GM12874 (cell line): Measurements from ENCODE around the gene METTL1.

Source experiments
- CTCF ChIP-seq: IDR thresholded peaks from 2 replicates; pipeline ENCODE4 v1.5.1; 2011; ENCODE audit warnings: low read depth, mild to moderate bottlenecking, control low read depth, low read length, moderate library complexity; ENCODE audit not compliant: insufficient read depth

METTL1 gene

GRCh38 chr12:57719777-57720605, 51.9 kb downstream of the METTL1 start:
- TF ChIP-seq CTCF: no peak

DNA sequence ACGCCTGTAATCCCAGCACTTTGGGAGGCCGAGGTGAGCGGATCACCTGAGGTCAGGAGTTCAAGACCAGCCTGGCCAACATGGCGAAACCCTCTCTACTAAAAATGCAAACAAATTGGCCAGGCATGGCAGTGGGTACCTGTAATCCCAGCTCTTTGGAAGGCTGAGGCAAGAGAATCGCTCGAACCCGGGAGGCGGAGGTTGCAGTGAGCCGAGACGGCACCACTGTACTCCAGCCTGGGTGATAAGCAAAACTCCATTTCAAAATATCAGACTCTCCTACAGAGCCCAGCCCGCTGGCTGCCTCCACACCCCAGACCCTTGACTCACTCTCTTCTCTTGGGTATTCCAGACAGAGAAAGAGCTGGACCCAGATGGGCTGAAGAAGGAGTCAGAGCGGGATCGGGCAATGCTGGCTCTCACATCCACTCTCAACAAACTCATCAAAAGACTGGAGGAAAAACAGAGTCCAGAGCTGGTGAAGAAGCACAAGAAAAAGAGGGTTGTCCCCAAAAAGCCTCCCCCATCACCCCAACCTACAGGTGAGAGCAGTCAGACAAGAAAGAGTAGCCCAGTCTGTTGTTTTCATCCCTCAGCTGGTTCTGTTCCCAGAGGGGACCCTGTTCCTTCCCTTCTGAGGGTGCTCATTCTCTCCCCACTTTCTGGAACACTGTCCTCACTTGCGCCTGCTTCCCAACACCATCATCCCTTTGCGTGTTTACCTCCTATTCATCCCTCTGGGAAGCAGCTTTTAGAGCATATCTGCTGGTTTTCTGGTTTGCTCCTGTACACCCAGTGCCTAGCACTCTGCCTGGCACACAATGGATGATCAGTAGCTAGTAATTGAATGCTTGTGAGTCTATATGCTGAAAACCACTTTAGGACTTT, 53.0 kb downstream of the METTL1 start:
- TF ChIP-seq CTCF: no peak
